Tibial nerve (tissue), 4 donors: ENCODE results near the gene GAS5. TPM values are rescaled to one million over a fixed set of nuclear protein-coding genes. Genes with fewer than 3 reads are reported as not detected.
A peak's percentile ranks its signal among the peaks of the same experiment; 100 is the strongest.
"Not testable (repeated sequence)": the region's sequence is repeated elsewhere in the genome, so short reads cannot be mapped to it uniquely, and the experiment has no call there.

Experiments
- DNase-seq, 2 donors: peaks; one replicate each; pipeline ENCODE4 v3.0.0-alpha.2; 2019; ENCODE audit warnings: low spot score in 2 of 2
- H3K27ac ChIP-seq, 4 donors: fragments of 200-600 bp; sonication (generic) in 3 of 4; one replicate each; pipeline ENCODE4 v1.5.1; 2017 to 2019; ENCODE audit warnings: mild to moderate bottlenecking in 1 of 4
- H3K27me3 ChIP-seq, 2 donors: fragments of 200-600 bp; sonication (generic) in 1 of 2; one replicate each; pipeline versions ENCODE4 v1.5.1 to v1.6.0; 2017 to 2019
- H3K36me3 ChIP-seq, 3 donors: fragments of 200-600 bp; sonication (generic); one replicate each; pipeline ENCODE4 v1.5.1; 2018 to 2019
- H3K4me1 ChIP-seq, 4 donors: fragments of 200-600 bp; sonication (generic) in 3 of 4; one replicate each; pipeline ENCODE4 v1.5.1; 2017 to 2019
- H3K4me3 ChIP-seq, 4 donors: fragments of 200-600 bp; sonication (generic) in 3 of 4; one replicate each; pipeline ENCODE4 v1.5.1; 2017 to 2019; ENCODE audit warnings: mild to moderate bottlenecking in 1 of 4, moderate library complexity in 1 of 4
- H3K9me3 ChIP-seq, 4 donors: fragments of 200-600 bp; sonication (generic) in 3 of 4; one replicate each; pipeline ENCODE4 v1.5.1; 2017 to 2019
- EP300 ChIP-seq, 2 donors: sonication (generic); formaldehyde crosslinking; IDR thresholded peaks; one replicate each; pipeline ENCODE4 v1.6.1; 2017; ENCODE audit warnings: antibody characterized with exemption in 2 of 2, mild to moderate bottlenecking in 1 of 2
- POLR2A ChIP-seq, 2 donors: fragments of 450-650 bp; IDR thresholded peaks; one replicate each; pipeline ENCODE4 v1.6.1; 2017; ENCODE audit warnings: antibody characterized with exemption in 2 of 2, mild to moderate bottlenecking in 2 of 2, moderate library complexity in 2 of 2
- WGBS, 2 donors: methylation state at CpG; one replicate each; pipeline ENCODE4 v1.1.5; 2018; 5-methylcytosine and 5-hydroxymethylcytosine counted together
- total RNA-seq, 4 donors: library from RNA; depleted of rRNA; stranded (reverse); fragments of >200 nt; gene quantifications; one replicate each; pipeline ENCODE4 v1.1.0, GENCODE V29; 2016
- TF ChIP-seq, protein P1 (sequence below), 5 experiments: fragments of 200-600 bp in 3 of 5; fragments of 450-650 bp in 2 of 5; sonication (generic) in 3 of 5; IDR thresholded peaks; one replicate each; pipeline ENCODE4 v1.5.1; 2016 to 2019; ENCODE audit warnings: antibody characterized with exemption in 5 of 5, mild to moderate bottlenecking in 3 of 5, moderate library complexity in 2 of 5

GAS5 gene
- total RNA-seq, 4 donors from 2014 or later = 348 to 615 (median 564) TPM

DNA sequence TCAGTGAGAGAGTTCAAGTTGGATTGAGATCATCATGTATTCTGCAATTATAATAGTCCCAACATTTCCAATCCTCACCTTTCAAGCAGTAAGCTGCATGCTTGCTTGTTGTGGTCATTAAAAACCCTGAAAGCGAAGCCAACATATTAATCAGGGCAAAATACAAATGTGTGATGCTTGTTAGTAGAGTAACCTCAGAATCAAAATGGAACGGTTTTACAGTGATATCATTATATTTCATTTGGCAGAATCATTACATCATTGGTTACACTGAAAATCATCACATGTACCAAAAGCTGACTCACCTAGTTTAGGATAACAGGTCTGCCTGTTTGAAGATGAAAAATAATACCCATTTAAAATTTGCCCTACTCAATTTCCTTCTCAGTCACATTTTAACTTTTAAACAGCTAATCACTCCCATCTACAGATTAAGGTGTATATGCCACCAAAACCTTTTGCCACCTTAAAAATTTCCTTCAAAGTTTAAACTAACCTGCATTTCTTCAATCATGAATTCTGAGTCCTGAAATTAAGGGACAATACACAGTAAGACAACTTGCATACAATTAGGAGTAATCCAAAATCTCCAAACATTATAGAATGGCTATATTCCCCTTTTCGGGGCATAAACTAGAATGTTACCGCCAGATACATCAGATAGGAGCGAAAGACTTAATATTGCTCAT lies 3.5 kb downstream of the GAS5 start:
- Histone ChIP-seq H3K27ac (no peak overlapping the region), H3K4me3 (no peak overlapping the region), H3K4me1 (peaks cover 0 to 34% (median 19%) of the 10 kb centered on the region in 4 donors), H3K27me3 (no peaks in the 10 kb centered on the region), H3K36me3 (peaks cover 0 to 70% (median 17%) of the 10 kb centered on the region in 3 donors), H3K9me3 (no peaks in the 10 kb centered on the region)
- DNase-seq = no peak
- TF ChIP-seq EP300 (IDR thresholded peaks at IDR 0.05) (no peak), POLR2A (IDR thresholded peaks at IDR 0.05) (no peak)
- 83 to 85% methylated on average over 5 of the region's 5 CpGs for WGBS, 2 donors

DNA sequence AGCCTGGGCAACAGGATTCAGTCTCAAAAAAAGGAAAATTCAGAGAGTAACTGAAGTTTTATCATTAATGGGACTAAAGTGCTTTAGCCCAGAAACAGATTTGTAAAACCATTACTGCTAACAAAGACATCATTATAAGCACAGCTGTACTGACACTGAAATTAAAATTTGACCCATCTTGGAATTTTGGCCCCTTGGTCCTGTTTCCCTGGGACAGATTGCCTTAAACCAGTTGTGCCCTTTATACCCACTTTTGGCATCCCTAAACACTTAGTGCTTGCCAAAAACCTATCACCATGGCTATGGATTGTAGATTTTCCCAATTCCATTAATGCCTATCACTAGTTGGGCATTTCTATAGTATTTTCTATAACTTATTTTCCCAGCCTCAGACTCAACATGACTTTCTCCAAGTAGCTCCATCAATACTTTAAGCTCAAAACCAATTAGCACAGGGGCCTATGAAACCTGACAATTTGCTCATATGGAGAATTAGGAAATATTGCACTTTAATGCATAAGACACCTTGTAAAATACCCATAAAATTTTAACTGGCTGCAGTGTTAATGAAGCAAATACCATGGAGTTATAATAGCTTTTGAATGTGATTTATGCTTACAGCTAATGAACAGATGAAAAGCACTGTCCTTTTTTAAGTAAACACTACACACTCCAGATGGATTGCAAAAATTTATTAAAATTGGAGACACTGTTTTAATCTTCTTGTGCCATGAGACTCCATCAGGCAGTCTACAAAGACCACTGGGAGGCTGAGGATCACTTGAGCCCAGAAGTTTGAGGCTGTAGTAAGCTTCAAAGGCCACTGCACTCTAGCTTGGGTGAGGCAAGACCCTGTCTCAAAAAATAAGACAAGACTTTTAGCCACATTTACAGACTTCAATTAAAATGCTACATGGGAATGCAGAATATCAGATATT lies 4.3 kb downstream of the GAS5 start:
- no peak overlapping the region for H3K4me3 ChIP-seq
- TF ChIP-seq, protein P1, sequence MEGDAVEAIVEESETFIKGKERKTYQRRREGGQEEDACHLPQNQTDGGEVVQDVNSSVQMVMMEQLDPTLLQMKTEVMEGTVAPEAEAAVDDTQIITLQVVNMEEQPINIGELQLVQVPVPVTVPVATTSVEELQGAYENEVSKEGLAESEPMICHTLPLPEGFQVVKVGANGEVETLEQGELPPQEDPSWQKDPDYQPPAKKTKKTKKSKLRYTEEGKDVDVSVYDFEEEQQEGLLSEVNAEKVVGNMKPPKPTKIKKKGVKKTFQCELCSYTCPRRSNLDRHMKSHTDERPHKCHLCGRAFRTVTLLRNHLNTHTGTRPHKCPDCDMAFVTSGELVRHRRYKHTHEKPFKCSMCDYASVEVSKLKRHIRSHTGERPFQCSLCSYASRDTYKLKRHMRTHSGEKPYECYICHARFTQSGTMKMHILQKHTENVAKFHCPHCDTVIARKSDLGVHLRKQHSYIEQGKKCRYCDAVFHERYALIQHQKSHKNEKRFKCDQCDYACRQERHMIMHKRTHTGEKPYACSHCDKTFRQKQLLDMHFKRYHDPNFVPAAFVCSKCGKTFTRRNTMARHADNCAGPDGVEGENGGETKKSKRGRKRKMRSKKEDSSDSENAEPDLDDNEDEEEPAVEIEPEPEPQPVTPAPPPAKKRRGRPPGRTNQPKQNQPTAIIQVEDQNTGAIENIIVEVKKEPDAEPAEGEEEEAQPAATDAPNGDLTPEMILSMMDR (IDR thresholded peaks at IDR 0.05) = no peak
- TF ChIP-seq EP300 (IDR thresholded peaks at IDR 0.05) (no peak), POLR2A (IDR thresholded peaks at IDR 0.05) (no peak)

DNA sequence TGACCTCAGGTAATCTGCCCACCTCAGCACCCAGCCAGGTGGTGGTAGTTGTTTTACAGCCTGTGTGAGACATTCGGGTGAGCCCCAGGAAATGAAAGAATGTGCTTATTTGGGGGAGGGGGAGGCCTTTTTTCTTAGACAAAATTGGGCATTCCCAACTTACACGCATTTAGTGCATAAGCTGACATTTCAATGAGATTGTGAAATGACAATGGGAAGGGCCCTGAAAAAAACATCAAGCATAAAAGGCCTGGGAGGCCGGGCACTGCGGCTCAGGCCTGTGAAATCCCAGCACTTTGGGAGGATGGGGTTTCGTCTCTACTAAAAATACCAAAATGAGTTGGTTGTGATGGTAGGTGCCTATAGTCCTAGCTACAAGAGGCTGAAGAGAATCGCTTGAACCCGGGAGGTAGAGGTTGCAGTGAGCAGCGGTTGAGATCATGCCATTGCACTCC lies 5.0 kb downstream of the GAS5 start:
- Histone ChIP-seq H3K27ac (peak overlapping the region in 1 of 4 donors; percentile 2), H3K9me3 (no peaks in the 10 kb centered on the region), H3K4me3 (no peak overlapping the region), H3K36me3 (peaks cover 0 to 83% (median 25%) of the 10 kb centered on the region in 3 donors), H3K4me1 (peaks cover 0 to 28% (median 19%) of the 10 kb centered on the region in 4 donors), H3K27me3 (no peaks in the 10 kb centered on the region)
- 63 to 70% methylated on average over 8 of the region's 8 CpGs for WGBS, 2 donors
- TF ChIP-seq POLR2A (IDR thresholded peaks at IDR 0.05) = no peak
- no peak for DNase-seq

More for the DNA sequence above, 4.3 kb downstream of the GAS5 start:
- no peaks in the 10 kb centered on the region for H3K9me3 ChIP-seq
- H3K27me3 ChIP-seq = no peaks in the 10 kb centered on the region
- peak overlapping the region in 1 of 4 donors; percentile 2 for H3K27ac ChIP-seq
- no peak for DNase-seq
- peaks cover 0 to 78% (median 23%) of the 10 kb centered on the region in 3 donors for H3K36me3 ChIP-seq
- H3K4me1 ChIP-seq = peaks cover 0 to 28% (median 19%) of the 10 kb centered on the region in 4 donors

DNA sequence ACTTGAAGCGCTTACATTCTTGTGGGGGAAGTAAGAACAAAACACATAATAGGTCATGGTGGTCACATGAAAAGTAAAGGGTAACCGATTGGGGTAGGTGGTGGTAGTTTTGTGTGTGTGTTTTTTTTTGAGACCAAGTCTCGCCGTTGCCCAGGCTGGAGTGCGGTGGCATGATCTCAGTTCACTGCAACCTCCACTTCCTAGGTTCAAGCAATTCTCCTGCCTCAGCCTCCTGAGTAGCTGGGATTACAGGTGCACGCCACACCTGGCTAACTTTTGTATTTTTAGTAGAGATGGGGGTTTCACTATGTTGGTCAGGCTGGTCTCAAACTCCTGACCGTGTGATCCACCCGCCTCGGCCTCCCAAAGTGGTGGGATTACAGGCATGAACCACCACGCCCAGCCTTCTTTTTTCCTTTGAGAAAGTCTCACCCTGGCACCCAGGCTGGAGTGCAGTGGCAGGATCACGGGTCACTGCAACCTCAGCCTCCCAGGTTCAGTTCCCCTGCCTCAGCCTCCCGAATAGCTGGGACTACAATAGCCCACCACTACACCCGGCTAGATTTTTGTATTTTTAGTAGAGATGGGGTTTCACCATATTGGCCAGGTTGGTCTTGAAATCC lies 5.5 kb downstream of the GAS5 start:
- H3K36me3 ChIP-seq = peaks cover 0 to 88% (median 25%) of the 10 kb centered on the region in 3 donors
- not testable (repeated sequence) for H3K9me3 ChIP-seq

DNA sequence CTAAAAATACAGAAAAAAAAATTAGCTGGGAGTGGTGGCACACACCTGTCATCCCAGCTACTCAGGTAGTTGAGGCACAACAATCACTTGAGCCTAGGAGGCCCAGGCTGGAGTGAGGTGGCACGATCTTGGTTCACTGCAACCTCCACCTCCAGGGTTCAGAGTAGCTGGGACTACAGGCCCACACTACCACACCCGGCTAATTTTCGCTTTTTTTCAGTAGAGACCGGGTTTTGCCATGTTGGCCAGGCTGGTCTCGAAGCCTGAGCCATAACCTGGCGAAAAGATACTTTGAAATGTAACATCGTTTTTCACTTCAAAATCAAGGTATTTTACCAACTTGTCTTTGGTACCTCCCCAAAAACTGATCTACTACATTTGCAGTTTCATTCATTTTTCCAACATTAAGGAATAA lies 6.1 kb downstream of the GAS5 start:
- Histone ChIP-seq H3K27ac (no peak overlapping the region), H3K4me3 (no peak overlapping the region), H3K27me3 (no peaks in the 10 kb centered on the region), H3K9me3 (no peaks in the 10 kb centered on the region), H3K4me1 (peaks cover 0 to 25% (median 15%) of the 10 kb centered on the region in 4 donors), H3K36me3 (peaks cover 0 to 93% (median 25%) of the 10 kb centered on the region in 3 donors)
- 94% methylated on average over 7 of the region's 7 CpGs for WGBS, 2 donors
- no peak for DNase-seq
- TF ChIP-seq POLR2A (IDR thresholded peaks at IDR 0.05) (no peak), EP300 (IDR thresholded peaks at IDR 0.05) (no peak)
- TF ChIP-seq, protein P1 (IDR thresholded peaks at IDR 0.05) = no peak

More for the DNA sequence above, 5.5 kb downstream of the GAS5 start:
- Histone ChIP-seq H3K27ac (peak overlapping the region in 1 of 4 donors; percentile 2), H3K4me1 (peaks cover 0 to 28% (median 19%) of the 10 kb centered on the region in 4 donors)
- not testable (repeated sequence) for DNase-seq, H3K4me3 ChIP-seq, H3K27me3 ChIP-seq
- 82 to 86% methylated on average over 13 of the region's 13 CpGs for WGBS, 2 donors

DNA sequence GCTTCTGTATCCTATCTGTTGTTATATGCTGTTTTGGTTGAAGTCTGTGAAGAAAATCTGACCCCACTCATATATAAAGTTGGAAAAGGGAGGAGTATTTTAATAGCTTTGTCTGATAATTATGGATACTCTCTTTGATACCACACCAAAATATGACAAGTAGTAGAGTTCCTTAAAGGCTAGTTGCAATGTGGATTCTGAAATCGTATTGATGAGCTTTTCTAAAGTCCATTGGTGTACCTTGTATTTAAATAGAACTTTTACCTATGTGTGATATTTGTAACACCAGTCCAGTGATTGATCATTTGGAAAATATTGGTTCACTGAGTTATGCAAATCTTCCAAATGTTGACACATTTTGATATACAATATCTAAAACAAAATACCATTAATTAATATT lies 7.7 kb downstream of the GAS5 start:
- DNase-seq = no peak
- 91 to 92% methylated on average over 1 of the region's 1 CpG for WGBS, 2 donors
- TF ChIP-seq, protein P1 (IDR thresholded peaks at IDR 0.05) = no peak
- TF ChIP-seq EP300 (IDR thresholded peaks at IDR 0.05) (no peak), POLR2A (IDR thresholded peaks at IDR 0.05) (no peak)
- Histone ChIP-seq H3K27me3 (no peaks in the 10 kb centered on the region), H3K27ac (no peak overlapping the region), H3K36me3 (peaks cover 0 to 93% (median 20%) of the 10 kb centered on the region in 3 donors), H3K9me3 (no peaks in the 10 kb centered on the region), H3K4me3 (no peak overlapping the region), H3K4me1 (peaks cover 0 to 9% (median 3%) of the 10 kb centered on the region in 4 donors)

DNA sequence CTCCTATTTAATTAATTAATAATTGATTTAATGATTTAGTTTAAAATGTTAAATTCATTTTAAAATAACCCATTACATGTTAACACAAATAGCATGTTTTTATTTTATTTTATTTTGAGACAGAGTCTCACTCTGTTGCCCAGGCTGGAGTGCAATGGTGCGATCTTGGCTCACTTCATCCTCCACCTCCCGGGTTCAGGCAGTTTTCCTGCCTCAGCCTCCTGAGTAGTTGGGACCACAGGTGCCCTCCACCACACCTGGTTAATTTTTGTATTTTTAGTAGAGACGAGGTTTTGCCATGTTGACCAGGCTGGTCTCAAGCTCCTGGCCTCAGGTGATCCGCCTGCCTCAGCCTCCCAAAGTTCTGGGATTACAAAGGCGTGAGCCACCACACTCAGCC lies 8.2 kb downstream of the GAS5 start:
- H3K36me3 ChIP-seq = peaks cover 0 to 92% (median 15%) of the 10 kb centered on the region in 3 donors
- 94 to 99% methylated on average over 5 of the region's 5 CpGs for WGBS, 2 donors
- H3K9me3 ChIP-seq = not testable (repeated sequence)

More for the DNA sequence above, 8.2 kb downstream of the GAS5 start:
- not testable (repeated sequence) for H3K27me3 ChIP-seq, H3K27ac ChIP-seq, H3K4me1 ChIP-seq, H3K4me3 ChIP-seq, DNase-seq
